SU-DHL-6 (cell line): ENCODE data around the gene OR2F2.

ENCODE experiments used
- H2AFZ ChIP-seq: fragments of 200-600 bp; sonication (generic); 2 replicates; pipeline ENCODE4 v1.6.1; 2014; ENCODE audit warnings: low read depth, mild to moderate bottlenecking, moderate library complexity, mixed read lengths, antibody characterized with exemption, low read length; ENCODE audit not compliant: severe bottlenecking
- H3F3A ChIP-seq: fragments of 200-600 bp; shearing (Covaris generic); 2 replicates; pipeline ENCODE4 v1.6.0; 2016; ENCODE audit warnings: antibody characterized with exemption, mild to moderate bottlenecking; ENCODE audit not compliant: insufficient read depth
- H3K27ac ChIP-seq: fragments of 200-600 bp; sonication (generic); 2 replicates; pipeline ENCODE4 v1.5.1; 2016; ENCODE audit warnings: low read depth, mild to moderate bottlenecking, low read length, moderate library complexity, mixed read lengths
- H3K27me3 ChIP-seq: fragments of 200-600 bp; sonication (generic), shearing (Covaris generic); 2 replicates; pipeline ENCODE4 v1.6.0; 2014; ENCODE audit warnings: mild to moderate bottlenecking, low read length
- H3K36me3 ChIP-seq: fragments of 200-600 bp; sonication (generic); 2 replicates; pipeline ENCODE4 v1.6.1; 2014; ENCODE audit warnings: mild to moderate bottlenecking, low read length, mixed read lengths
- H3K4me2 ChIP-seq: fragments of 300-600, 200-600 bp; shearing (Covaris generic), sonication (generic); 2 replicates; pipeline ENCODE4 v1.6.0; 2014; ENCODE audit warnings: low read length, low read depth, mild to moderate bottlenecking; ENCODE audit not compliant: poor library complexity, severe bottlenecking
- H3K4me3 ChIP-seq: fragments of 200-600 bp; sonication (generic); 2 replicates; pipeline ENCODE4 v1.5.1; 2014; ENCODE audit warnings: antibody characterized with exemption, low read length, mild to moderate bottlenecking, mixed read lengths; ENCODE audit not compliant: insufficient read depth, poor library complexity, severe bottlenecking
- H3K79me2 ChIP-seq: fragments of 200-600 bp; sonication (generic); 2 replicates; pipeline ENCODE4 v1.6.1; 2014; ENCODE audit warnings: mild to moderate bottlenecking, low read length, moderate library complexity; ENCODE audit not compliant: insufficient read depth
- H3K9ac ChIP-seq: fragments of 200-600 bp; sonication (generic); 2 replicates; pipeline ENCODE4 v1.7.0; 2014; ENCODE audit warnings: mild to moderate bottlenecking, low read length
- H3K9me2 ChIP-seq: fragments of 200-600 bp; sonication (generic); replicated peaks from 2 replicates; pipeline ENCODE4 v1.6.1; 2014; ENCODE audit warnings: low read length; ENCODE audit not compliant: insufficient read depth
- H3K9me3 ChIP-seq: fragments of 200-600 bp; sonication (generic); 2 replicates; pipeline ENCODE4 v1.6.1; 2014; ENCODE audit warnings: low read length, mixed read lengths; ENCODE audit not compliant: insufficient read depth
- H4K20me1 ChIP-seq: fragments of 200-600 bp; sonication (generic); 2 replicates; pipeline ENCODE4 v1.6.1; 2014; ENCODE audit warnings: low read depth, mild to moderate bottlenecking, antibody characterized with exemption, low read length, moderate library complexity, mixed read lengths
- EZH2phosphoT487 ChIP-seq: fragments of 200-600 bp; sonication (generic), shearing (Covaris generic); conservative IDR thresholded peaks from 2 replicates; pipeline ENCODE4 v1.6.1; 2018; ENCODE audit warnings: mild to moderate bottlenecking, antibody characterized with exemption, low read length, moderate library complexity, mixed read lengths
- TF ChIP-seq, protein P1 (sequence below): fragments of 200-600 bp; sonication (generic); IDR thresholded peaks from one replicate; pipeline ENCODE4 v1.5.1; 2017; ENCODE audit warnings: antibody characterized with exemption, mild to moderate bottlenecking, low read length, moderate library complexity; ENCODE audit not compliant: insufficient read depth, poor library complexity, severe bottlenecking

The OR2F2 gene

GRCh38 chr7:143889068-143889467 is 46.0 kb upstream of the OR2F2 start:
- no peaks in the 10 kb centered on the region for H3K79me2 ChIP-seq
- H3K27me3 ChIP-seq = no peaks in the 10 kb centered on the region
- H3K9me3 ChIP-seq = no peaks in the 10 kb centered on the region
- TF ChIP-seq, protein P1, sequence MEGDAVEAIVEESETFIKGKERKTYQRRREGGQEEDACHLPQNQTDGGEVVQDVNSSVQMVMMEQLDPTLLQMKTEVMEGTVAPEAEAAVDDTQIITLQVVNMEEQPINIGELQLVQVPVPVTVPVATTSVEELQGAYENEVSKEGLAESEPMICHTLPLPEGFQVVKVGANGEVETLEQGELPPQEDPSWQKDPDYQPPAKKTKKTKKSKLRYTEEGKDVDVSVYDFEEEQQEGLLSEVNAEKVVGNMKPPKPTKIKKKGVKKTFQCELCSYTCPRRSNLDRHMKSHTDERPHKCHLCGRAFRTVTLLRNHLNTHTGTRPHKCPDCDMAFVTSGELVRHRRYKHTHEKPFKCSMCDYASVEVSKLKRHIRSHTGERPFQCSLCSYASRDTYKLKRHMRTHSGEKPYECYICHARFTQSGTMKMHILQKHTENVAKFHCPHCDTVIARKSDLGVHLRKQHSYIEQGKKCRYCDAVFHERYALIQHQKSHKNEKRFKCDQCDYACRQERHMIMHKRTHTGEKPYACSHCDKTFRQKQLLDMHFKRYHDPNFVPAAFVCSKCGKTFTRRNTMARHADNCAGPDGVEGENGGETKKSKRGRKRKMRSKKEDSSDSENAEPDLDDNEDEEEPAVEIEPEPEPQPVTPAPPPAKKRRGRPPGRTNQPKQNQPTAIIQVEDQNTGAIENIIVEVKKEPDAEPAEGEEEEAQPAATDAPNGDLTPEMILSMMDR = no peak
- TF ChIP-seq EZH2phosphoT487 = no peak
- H3K4me2 ChIP-seq = no peak overlapping the region
- H3F3A ChIP-seq = no peaks in the 10 kb centered on the region
- H3K9ac ChIP-seq = no peak overlapping the region
- H3K4me3 ChIP-seq = no peak overlapping the region
- H2AFZ ChIP-seq = no peak overlapping the region
- H3K36me3 ChIP-seq = no peaks in the 10 kb centered on the region
- no peaks in the 10 kb centered on the region for H3K9me2 ChIP-seq
- no peak overlapping the region for H3K27ac ChIP-seq
- no peaks in the 10 kb centered on the region for H4K20me1 ChIP-seq

- Histone ChIP-seq H3K9me2 (no peaks in the 10 kb centered on the region), H3K9ac (no peak overlapping the region), H3K79me2 (no peaks in the 10 kb centered on the region), H2AFZ (no peak overlapping the region), H3K36me3 (no peaks in the 10 kb centered on the region), H3K27me3 (no peaks in the 10 kb centered on the region), H3K27ac (no peak overlapping the region), H4K20me1 (no peaks in the 10 kb centered on the region), H3K4me3 (no peak overlapping the region), H3F3A (no peaks in the 10 kb centered on the region), H3K4me2 (no peak overlapping the region), H3K9me3 (no peaks in the 10 kb centered on the region)
- no peak for TF ChIP-seq EZH2phosphoT487
- TF ChIP-seq, protein P1 = no peak
These were observed 44.5 kb upstream of the OR2F2 start for GRCh38 chr7:143890558-143890957.

DNA sequence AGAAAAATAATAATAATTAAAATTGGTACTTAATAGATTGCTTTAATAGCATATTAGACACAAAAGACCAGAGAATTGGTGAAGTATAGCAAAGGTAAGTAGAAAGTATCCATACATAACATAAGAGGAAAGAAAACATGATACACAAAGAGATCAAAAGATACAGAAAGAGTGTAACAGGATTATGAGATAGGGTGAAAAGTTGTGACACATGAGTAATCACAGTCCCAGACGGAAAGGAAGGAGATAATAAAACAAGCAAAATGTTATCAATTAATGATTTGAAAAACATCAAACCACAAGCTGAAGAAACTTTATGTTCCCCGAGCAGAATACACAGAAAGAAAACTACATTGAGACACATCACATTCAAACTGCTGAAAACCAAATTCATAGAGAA is 43.6 kb upstream of the OR2F2 start:
- H3F3A ChIP-seq = no peaks in the 10 kb centered on the region
- no peaks in the 10 kb centered on the region for H3K9me2 ChIP-seq
- H3K27ac ChIP-seq = no peak overlapping the region
- H3K27me3 ChIP-seq = no peaks in the 10 kb centered on the region
- H3K79me2 ChIP-seq = no peaks in the 10 kb centered on the region
- no peak overlapping the region for H3K4me2 ChIP-seq
- no peak for TF ChIP-seq EZH2phosphoT487
- TF ChIP-seq, protein P1 = no peak
- H4K20me1 ChIP-seq = no peaks in the 10 kb centered on the region
- H2AFZ ChIP-seq = no peak overlapping the region
- no peaks in the 10 kb centered on the region for H3K36me3 ChIP-seq
- H3K9me3 ChIP-seq = no peaks in the 10 kb centered on the region
- H3K9ac ChIP-seq = no peak overlapping the region
- H3K4me3 ChIP-seq = no peak overlapping the region
